Measurements from ENCODE around the gene NECTIN1. TPM values are rescaled to one million over a fixed set of nuclear protein-coding genes. Genes with fewer than 3 reads are reported as not detected.

The NECTIN1 gene
- total and polyA plus RNA-seq, 2 of the 13 experiments (the other 11 are each of a cell fraction or from before 2014, with no cell fraction given) = 3.9 to 7.3 TPM

DNA sequence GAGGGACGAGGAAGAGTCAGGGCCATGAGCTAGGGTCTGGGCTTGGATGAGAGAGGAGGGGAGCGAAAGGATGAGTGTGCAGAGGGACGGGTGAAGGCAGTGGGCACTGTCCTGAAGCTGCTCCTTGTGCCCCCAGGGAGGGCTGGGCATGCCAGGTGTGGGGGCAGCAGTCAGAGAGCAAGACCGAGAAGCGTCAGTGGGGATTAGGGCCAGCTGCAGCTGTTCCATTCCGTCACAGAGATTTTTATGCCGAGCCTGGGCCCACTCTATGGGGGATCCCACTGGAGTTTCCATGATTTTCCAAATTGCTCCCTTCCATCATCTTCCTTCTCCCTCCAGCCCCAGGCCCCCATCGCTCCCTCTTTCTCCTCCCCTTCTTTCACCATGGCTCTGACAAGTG is 93.2 kb downstream of the NECTIN1 start:
- ATAC-seq (no peak), DNase-seq (ENCODE audit: low spot score) (no peak), FAIRE-seq (no peak)
- Histone ChIP-seq H3K9ac (ENCODE audit: insufficient read depth, low read depth, low read length) (no peak overlapping the region), H3K4me2 (ENCODE audit: low read depth, low read length) (no peak overlapping the region), H3K4me3 (replicated peaks in 1 of 3; ENCODE audit: insufficient read depth in 1 of 3, low read depth in 2 of 3, low read length in 3 of 3) (no peak overlapping the region), H3K27ac (ENCODE audit: extremely low read length, insufficient read depth, low read length) (no peak overlapping the region), H3K4me1 (ENCODE audit: insufficient read depth, low read length) (no peaks in the 10 kb centered on the region), H3K9me3 (ENCODE audit: low read length) (no peaks in the 10 kb centered on the region), H3K36me3 (replicated peaks in 1 of 2; ENCODE audit: control insufficient read depth in 1 of 2, insufficient read depth in 2 of 2, low read length in 2 of 2) (no peaks in the 10 kb centered on the region), H2AFZ (ENCODE audit: low read length) (no peak overlapping the region), H3K27me3 (ENCODE audit: control insufficient read depth in 1 of 2, insufficient read depth in 2 of 2, low read length in 2 of 2) (peaks cover 4 to 48% of the 10 kb centered on the region in 2 experiments; a peak in 4 of 5 replicates), H4K20me1 (ENCODE audit: insufficient read depth, low read length) (0 out of 2 replicates have a peak, but pooled peaks cover 3% of the 10 kb centered on the region), H3K79me2 (ENCODE audit: insufficient read depth, low read length) (no peaks in the 10 kb centered on the region)
- WGBS (ENCODE audit: low lambda C conversion rate) = 35% methylated on average over 8 of the region's 8 CpGs
- in situ Hi-C loops (cut with HindIII; ENCODE audit: extremely low pct_ligation_motif_present, low pct_unique_long_range_greater_than_20kb) (no loop called here), intact Hi-C loops (cut with micrococcal nuclease; ENCODE audit: unreplicated experiment) (no loop called here)
- POLR2A ChIA-PET = no interaction called here
- CTCF ChIA-PET (ENCODE audit: low intra/inter-chr PET ratio, low total read pairs) = no interaction called here
- no TSS peak for BruUV-seq (replicated peaks)
- TF ChIP-seq MTA3 (CRISPR knock-in tag; IDR thresholded peaks at IDR 0.05) (no peak), ATAD3A (CRISPR knock-in tag; IDR thresholded peaks at IDR 0.05) (no peak), MATR3 (CRISPR knock-in tag; IDR thresholded peaks at IDR 0.05) (no peak), EP300 (IDR thresholded peaks at IDR 0.05; ENCODE audit: low read depth in 2 of 2, low read length in 2 of 2) (no peak), EP300 (CRISPR knock-in tag; IDR thresholded peaks at IDR 0.05; ENCODE audit: borderline replicate concordance) (no peak), ATF7-NPFF (CRISPR knock-in tag; IDR thresholded peaks at IDR 0.05; ENCODE audit: low read depth) (no peak), ZBTB7A (CRISPR knock-in tag; IDR thresholded peaks at IDR 0.05) (no peak), ZNF3 (CRISPR knock-in tag; IDR thresholded peaks at IDR 0.05) (no peak), SP1 (IDR thresholded peaks at IDR 0.05) (no peak), SP1 (CRISPR knock-in tag; IDR thresholded peaks at IDR 0.05) (no peak), STAT5B (CRISPR knock-in tag; IDR thresholded peaks at IDR 0.05) (no peak)
- TF ChIP-seq, protein P1, sequence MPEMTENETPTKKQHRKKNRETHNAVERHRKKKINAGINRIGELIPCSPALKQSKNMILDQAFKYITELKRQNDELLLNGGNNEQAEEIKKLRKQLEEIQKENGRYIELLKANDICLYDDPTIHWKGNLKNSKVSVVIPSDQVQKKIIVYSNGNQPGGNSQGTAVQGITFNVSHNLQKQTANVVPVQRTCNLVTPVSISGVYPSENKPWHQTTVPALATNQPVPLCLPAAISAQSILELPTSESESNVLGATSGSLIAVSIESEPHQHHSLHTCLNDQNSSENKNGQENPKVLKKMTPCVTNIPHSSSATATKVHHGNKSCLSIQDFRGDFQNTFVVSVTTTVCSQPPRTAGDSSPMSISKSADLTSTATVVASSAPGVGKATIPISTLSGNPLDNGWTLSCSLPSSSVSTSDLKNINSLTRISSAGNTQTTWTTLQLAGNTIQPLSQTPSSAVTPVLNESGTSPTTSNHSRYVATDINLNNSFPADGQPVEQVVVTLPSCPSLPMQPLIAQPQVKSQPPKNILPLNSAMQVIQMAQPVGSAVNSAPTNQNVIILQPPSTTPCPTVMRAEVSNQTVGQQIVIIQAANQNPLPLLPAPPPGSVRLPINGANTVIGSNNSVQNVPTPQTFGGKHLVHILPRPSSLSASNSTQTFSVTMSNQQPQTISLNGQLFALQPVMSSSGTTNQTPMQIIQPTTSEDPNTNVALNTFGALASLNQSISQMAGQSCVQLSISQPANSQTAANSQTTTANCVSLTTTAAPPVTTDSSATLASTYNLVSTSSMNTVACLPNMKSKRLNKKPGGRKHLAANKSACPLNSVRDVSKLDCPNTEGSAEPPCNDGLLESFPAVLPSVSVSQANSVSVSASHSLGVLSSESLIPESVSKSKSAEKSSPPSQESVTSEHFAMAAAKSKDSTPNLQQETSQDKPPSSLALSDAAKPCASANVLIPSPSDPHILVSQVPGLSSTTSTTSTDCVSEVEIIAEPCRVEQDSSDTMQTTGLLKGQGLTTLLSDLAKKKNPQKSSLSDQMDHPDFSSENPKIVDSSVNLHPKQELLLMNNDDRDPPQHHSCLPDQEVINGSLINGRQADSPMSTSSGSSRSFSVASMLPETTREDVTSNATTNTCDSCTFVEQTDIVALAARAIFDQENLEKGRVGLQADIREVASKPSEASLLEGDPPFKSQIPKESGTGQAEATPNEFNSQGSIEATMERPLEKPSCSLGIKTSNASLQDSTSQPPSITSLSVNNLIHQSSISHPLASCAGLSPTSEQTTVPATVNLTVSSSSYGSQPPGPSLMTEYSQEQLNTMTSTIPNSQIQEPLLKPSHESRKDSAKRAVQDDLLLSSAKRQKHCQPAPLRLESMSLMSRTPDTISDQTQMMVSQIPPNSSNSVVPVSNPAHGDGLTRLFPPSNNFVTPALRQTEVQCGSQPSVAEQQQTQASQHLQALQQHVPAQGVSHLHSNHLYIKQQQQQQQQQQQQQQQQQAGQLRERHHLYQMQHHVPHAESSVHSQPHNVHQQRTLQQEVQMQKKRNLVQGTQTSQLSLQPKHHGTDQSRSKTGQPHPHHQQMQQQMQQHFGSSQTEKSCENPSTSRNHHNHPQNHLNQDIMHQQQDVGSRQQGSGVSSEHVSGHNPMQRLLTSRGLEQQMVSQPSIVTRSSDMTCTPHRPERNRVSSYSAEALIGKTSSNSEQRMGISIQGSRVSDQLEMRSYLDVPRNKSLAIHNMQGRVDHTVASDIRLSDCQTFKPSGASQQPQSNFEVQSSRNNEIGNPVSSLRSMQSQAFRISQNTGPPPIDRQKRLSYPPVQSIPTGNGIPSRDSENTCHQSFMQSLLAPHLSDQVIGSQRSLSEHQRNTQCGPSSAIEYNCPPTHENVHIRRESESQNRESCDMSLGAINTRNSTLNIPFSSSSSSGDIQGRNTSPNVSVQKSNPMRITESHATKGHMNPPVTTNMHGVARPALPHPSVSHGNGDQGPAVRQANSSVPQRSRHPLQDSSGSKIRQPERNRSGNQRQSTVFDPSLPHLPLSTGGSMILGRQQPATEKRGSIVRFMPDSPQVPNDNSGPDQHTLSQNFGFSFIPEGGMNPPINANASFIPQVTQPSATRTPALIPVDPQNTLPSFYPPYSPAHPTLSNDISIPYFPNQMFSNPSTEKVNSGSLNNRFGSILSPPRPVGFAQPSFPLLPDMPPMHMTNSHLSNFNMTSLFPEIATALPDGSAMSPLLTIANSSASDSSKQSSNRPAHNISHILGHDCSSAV (CRISPR knock-in tag; IDR thresholded peaks at IDR 0.05; ENCODE audit: borderline replicate concordance) = no peak
- TF ChIP-seq, protein P2, sequence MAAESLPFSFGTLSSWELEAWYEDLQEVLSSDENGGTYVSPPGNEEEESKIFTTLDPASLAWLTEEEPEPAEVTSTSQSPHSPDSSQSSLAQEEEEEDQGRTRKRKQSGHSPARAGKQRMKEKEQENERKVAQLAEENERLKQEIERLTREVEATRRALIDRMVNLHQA (CRISPR knock-in tag; IDR thresholded peaks at IDR 0.05) = no peak
- TF ChIP-seq, protein P3, sequence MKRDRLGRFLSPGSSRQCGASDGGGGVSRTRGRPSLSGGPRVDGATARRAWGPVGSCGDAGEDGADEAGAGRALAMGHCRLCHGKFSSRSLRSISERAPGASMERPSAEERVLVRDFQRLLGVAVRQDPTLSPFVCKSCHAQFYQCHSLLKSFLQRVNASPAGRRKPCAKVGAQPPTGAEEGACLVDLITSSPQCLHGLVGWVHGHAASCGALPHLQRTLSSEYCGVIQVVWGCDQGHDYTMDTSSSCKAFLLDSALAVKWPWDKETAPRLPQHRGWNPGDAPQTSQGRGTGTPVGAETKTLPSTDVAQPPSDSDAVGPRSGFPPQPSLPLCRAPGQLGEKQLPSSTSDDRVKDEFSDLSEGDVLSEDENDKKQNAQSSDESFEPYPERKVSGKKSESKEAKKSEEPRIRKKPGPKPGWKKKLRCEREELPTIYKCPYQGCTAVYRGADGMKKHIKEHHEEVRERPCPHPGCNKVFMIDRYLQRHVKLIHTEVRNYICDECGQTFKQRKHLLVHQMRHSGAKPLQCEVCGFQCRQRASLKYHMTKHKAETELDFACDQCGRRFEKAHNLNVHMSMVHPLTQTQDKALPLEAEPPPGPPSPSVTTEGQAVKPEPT (CRISPR knock-in tag; IDR thresholded peaks at IDR 0.05; ENCODE audit: low read depth) = no peak

All from HepG2 (cell line).